Panc1 (cell line): ENCODE data around the gene NUMBL.

Experiments
- SIN3A ChIP-seq: IDR thresholded peaks from 2 replicates; pipeline ENCODE4 v1.6.1; 2012; ENCODE audit warnings: low read depth, mild to moderate bottlenecking, low read length, moderate library complexity, borderline replicate concordance; ENCODE audit not compliant: insufficient read depth
- TF ChIP-seq, protein P1 (sequence below): fragments of 450-650 bp; IDR thresholded peaks from 2 replicates; pipeline ENCODE4 v1.5.1; 2017; ENCODE audit warnings: mild to moderate bottlenecking

GRCh38 chr19:40714441-40715299 is 24.2 kb upstream of the NUMBL start:
- TF ChIP-seq, protein P1, sequence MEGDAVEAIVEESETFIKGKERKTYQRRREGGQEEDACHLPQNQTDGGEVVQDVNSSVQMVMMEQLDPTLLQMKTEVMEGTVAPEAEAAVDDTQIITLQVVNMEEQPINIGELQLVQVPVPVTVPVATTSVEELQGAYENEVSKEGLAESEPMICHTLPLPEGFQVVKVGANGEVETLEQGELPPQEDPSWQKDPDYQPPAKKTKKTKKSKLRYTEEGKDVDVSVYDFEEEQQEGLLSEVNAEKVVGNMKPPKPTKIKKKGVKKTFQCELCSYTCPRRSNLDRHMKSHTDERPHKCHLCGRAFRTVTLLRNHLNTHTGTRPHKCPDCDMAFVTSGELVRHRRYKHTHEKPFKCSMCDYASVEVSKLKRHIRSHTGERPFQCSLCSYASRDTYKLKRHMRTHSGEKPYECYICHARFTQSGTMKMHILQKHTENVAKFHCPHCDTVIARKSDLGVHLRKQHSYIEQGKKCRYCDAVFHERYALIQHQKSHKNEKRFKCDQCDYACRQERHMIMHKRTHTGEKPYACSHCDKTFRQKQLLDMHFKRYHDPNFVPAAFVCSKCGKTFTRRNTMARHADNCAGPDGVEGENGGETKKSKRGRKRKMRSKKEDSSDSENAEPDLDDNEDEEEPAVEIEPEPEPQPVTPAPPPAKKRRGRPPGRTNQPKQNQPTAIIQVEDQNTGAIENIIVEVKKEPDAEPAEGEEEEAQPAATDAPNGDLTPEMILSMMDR, result no peak
- no peak for TF ChIP-seq SIN3A
